Hematopoietic multipotent progenitor cell treated with erythropoietin and hydrocortisone succinate and interleukin-3 and kit ligand, for 17 days (in vitro differentiated cells): ENCODE results near the gene RALBP1.

Experiments used
- DNase-seq: peaks from one replicate; pipeline ENCODE4 v3.0.0-alpha.2; 2015; ENCODE audit warnings: low spot score

The RALBP1 gene

DNA sequence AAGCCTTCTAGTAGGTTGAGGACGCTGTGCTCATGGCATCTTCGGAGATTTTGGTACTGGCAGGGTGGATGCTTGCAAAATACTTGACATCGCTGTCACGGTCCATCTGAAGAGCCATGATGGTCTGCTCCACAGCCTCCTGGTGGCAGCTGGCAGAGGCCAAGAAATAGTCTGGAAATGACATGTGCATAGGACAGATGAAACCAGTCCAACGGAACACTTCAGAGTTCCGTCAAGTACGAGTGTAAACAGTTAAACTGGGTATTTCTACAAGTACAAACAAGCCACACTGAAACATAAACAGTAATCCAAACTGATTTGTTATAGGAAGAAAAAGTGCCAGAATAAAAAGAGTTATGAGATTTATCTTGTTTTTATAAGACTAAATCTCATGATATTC is 72.5 kb downstream of the RALBP1 start:
- DNase-seq, result no peak

DNA sequence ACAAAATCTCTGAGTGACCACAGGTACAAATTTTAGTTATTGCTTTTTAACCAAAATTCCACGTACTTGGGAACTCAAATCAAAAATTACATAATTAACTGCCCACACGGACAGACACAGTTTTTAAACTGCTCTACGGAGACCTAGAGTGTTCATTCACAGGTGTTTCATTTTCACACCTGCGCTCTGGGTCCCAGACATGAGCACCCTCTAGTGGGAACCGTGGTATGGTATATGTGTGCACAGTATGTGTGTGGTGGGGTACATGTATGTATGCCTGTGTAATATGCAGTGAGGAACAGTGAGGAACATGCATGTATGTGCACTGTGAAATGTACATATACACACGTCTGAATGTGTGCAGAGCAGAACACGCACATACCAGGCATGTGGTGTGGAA is 74.1 kb downstream of the RALBP1 start:
- no peak for DNase-seq

DNA sequence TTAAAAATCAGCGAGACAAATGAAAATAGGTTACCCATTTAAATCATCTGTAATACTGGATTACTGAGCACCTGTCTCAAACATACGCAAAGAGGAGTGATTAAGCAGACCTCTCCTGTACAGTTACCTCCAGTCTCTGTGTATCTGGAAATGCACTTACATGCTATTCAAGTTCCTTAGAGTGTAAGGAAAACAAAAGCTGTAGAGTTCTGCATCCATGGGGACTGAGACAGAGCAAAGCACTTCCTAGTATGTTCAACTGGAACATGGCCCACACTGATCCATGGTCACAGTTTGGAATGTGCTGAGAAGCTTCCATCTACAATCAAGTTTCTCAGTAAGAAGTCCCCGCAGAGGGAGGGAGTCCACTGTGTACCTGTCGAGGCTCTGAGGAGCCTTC is 75.1 kb downstream of the RALBP1 start:
- no peak for DNase-seq

GRCh38 chr18:9552191-9552590 is 76.9 kb downstream of the RALBP1 start:
- DNase-seq, result no peak

GRCh38 chr18:9552616-9553015 is 77.3 kb downstream of the RALBP1 start:
- no peak for DNase-seq

DNA sequence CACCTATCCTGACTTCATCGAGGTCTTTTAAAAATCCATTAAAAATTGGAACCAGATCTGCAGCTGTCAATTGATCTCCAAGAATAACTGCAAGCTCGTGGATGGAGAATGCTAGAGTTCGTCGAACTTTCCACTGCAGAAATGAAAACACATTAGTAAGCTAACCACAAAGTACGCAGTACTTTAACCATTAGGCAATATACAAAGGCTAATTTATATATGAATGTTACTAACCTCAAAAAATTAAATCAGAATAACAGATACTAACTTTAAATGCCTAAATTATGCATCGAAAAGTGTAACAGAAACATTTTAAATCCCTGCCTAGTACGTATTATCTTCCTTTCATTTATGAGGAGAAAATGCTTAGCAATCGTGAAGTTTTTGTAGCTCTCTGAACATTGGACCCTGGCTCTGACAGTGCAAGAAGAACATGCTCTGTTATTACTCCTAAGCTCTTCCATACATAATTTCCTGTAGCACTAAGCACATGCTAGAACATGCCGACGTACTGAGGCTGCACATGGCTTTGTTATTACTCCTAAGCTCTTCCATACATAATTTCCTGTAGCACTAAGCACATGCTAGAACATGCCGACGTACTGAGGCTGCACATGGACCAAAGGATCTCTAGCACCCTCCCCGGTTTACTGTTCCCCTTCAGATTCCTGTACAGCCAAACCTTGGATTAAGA is 82.1 kb downstream of the RALBP1 start:
- no peak for DNase-seq

DNA sequence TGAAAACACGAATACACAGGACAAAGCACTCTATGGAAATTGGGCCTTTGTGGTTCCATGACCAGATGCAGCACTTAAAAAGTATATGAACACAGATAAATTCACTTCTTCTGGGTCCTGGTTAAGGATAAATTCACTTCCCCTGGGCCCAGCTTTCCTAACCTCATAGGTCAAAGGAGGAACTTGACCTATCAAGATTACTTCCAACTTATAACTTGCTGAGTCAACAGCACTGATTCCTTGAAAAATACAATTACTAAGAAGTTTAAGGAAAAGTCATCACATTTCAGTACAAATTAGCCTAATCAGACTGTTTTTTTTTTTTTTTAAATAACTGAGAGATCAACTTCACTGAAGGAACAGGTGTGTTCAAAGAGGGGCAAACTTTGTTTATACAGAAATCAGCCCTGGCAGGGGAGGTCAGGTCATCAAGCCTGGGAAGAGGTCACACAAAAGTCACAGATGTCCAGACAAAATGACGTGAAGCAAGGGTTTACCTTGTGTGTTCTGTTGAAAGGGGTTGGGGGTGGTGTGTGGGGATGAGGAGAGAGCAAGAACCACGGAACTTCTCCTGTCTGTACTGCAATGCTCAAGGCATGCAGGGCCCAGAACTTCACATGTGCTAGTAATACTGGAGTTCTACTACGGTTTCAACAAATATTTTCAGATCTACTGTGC is 83.2 kb downstream of the RALBP1 start:
- no peak for DNase-seq

- DNase-seq, result no peak
Measured at GRCh38 chr18:9559253-9559652, 83.9 kb downstream of the RALBP1 start.

GRCh38 chr18:9561759-9562158 is 86.4 kb downstream of the RALBP1 start:
- DNase-seq, result no peak

- no peak for DNase-seq
Measured at GRCh38 chr18:9562584-9562983, 87.3 kb downstream of the RALBP1 start.

GRCh38 chr18:9563331-9563730 is 88.0 kb downstream of the RALBP1 start:
- DNase-seq, result no peak

GRCh38 chr18:9565407-9565806 is 90.1 kb downstream of the RALBP1 start:
- no peak for DNase-seq

DNA sequence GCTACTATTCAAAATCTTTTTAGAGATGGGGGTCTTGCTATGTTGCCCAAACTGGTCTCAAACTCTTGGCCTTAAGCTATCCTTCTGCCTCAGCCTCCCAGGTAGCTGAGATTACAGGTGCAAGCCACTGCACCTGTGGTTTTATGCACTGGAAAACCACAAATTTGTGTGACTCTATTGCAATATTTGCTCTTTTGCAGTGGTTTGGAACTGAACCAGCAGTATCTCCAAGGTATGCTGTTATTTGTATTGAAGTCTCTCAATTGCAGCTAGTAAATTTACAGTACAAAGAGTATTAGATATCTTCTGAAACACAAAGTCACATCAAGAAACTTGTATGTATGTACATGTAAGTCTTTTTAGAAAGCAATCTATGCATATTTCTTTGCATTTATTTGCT is 92.9 kb downstream of the RALBP1 start:
- DNase-seq, result no peak

- DNase-seq, result no peak
Measured at GRCh38 chr18:9569178-9569577, 93.9 kb downstream of the RALBP1 start.

DNA sequence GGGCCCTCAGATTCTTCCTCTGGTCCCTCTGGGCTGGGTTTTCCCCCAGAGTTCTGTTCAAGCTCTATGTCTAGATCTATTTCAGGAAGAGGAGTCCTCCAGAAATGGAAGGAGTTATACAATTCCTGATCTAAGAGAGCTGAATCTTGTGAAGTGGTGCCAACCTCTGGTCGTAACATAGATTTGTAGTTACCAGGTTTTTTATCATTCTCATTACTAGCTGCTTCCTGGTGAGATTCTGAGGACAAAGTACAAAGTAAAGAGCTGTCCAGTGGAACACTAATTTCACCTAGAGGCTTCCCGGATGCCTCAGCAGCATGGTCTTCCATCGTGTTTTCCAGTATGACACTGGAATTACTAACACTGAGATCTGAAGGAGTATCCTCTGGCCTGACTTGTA is 94.9 kb downstream of the RALBP1 start:
- DNase-seq, result no peak

DNA sequence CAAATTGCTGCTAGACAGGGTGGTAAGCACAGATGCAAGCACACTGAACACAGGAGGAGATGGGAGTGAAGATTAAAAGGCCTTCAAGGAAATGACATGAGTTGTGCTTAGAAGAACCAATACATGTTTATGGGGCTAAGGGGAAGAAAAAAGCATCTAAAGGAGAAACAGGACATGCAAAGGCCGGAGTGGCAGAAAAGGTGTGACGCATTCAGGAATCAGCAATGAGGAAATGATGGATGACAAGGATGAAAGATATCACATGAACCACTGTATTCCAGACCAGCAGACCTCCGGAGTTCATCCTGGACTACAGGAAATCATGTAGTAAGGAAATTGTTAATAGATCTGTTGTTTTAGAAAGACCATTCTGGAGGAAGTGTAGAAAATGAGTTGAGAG is 96.2 kb downstream of the RALBP1 start:
- DNase-seq, result no peak

- no peak for DNase-seq
Measured at GRCh38 chr18:9574473-9575115, 99.3 kb downstream of the RALBP1 start.

- peak; percentile 82 for DNase-seq
Measured at GRCh38 chr18:9575558-9575957, 100.2 kb downstream of the RALBP1 start.

DNA sequence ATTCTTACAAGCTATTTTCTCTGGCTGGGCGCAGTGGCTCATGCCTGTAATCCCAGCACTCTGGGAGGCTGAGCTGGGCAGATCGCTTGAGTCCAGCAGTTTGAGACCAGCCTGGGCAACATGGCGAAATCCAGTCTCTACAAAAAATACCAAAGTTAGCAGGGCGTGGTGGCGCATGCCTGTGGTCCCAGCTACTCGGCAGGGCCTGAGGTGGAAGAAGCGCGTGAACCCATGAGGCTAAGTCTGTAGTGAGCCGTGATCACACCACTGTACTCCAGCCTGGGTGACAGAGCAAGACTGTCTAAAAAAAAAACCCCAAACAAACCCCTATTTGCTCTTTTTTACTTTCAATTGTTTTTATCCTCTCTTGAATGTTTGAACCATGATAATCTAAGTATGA is 102.0 kb downstream of the RALBP1 start:
- DNase-seq, result no peak

DNA sequence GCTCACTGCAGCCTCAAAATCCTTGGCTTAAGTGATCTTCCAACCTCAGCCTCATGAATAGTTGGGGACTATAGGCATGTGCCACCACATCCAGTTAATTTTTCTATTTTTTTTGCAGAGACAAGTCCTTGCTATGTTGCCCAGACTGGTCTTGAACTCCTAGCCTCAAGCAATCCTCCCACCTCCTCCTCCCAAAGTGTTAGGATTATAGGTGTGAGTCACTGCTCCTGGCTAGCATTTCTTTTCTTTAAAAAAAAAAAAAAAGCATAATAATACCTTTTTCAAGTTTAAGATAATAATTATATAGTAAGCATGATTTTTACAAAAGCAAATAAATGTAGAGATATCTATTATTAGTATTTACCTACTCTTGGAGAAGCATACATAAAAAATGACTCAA is 103.0 kb downstream of the RALBP1 start:
- DNase-seq, result no peak

- no peak for DNase-seq
Measured at GRCh38 chr18:9581667-9582066, 106.4 kb downstream of the RALBP1 start.

- DNase-seq, result no peak
Measured at GRCh38 chr18:9586814-9587213, 111.5 kb downstream of the RALBP1 start.
